Heart right ventricle (tissue), 16 donors: ENCODE results near the gene MBD3. TPM values are rescaled to one million over a fixed set of nuclear protein-coding genes. Genes with fewer than 3 reads are reported as not detected.
"Not testable (repeated sequence)": the region's sequence is repeated elsewhere in the genome, so short reads cannot be mapped to it uniquely, and the experiment has no call there.

Source experiments
- ATAC-seq, 8 donors: fragments of 200-7000 bp; cut with Tn5 transposase; one replicate each; pipeline ENCODE4 v1.9.1; 2020; ENCODE audit warnings: mild to moderate bottlenecking in 8 of 8, moderate library complexity in 8 of 8, moderate number of reproducible peaks in 1 of 8
- DNase-seq, 2 donors: peaks; one replicate each; pipeline ENCODE4 v3.0.0-alpha.2; 2020
- H3K27ac ChIP-seq, 10 donors: fragments of 200-600 bp; sonication (generic) in 2 of 10; one replicate each; pipeline versions ENCODE4 v1.5.0 to v1.8.0; 2020 to 2022; ENCODE audit warnings: mild to moderate bottlenecking in 3 of 10
- H3K27me3 ChIP-seq, 7 donors: fragments of 200-600 bp; one replicate each; pipeline ENCODE4 v1.8.0; 2021 to 2022; ENCODE audit warnings: mild to moderate bottlenecking in 2 of 7
- H3K36me3 ChIP-seq, 9 donors: fragments of 200-600 bp; sonication (generic) in 1 of 9; one replicate each; pipeline versions ENCODE4 v1.5.0 to v1.8.0; 2020 to 2022; ENCODE audit warnings: mild to moderate bottlenecking in 2 of 9
- H3K4me1 ChIP-seq, 9 donors: fragments of 200-600 bp; sonication (generic) in 1 of 9; one replicate each; pipeline versions ENCODE4 v1.5.0 to v1.8.0; 2020 to 2022; ENCODE audit warnings: mild to moderate bottlenecking in 4 of 9
- H3K4me3 ChIP-seq, 10 donors: fragments of 200-600 bp; sonication (generic) in 2 of 10; one replicate each; pipeline versions ENCODE4 v1.5.0 to v1.8.0; 2020 to 2022; ENCODE audit warnings: mild to moderate bottlenecking in 7 of 10, moderate library complexity in 2 of 10
- H3K9me3 ChIP-seq, 11 donors: fragments of 200-600 bp in 10 of 11; sonication (generic) in 2 of 11; one replicate each; pipeline versions ENCODE4 v1.5.0 to v1.8.0; 2013 to 2022; ENCODE audit warnings: mild to moderate bottlenecking in 2 of 11, control low read depth in 1 of 11, moderate library complexity in 1 of 11
- CTCF ChIP-seq, 9 donors: fragments of 200-600 bp; sonication (generic) in 2 of 9; IDR thresholded peaks; one replicate each; pipeline versions ENCODE4 v1.5.0 to v1.8.0; 2021 to 2022; ENCODE audit warnings: antibody characterized with exemption in 9 of 9, mild to moderate bottlenecking in 5 of 9, moderate library complexity in 1 of 9
- WGBS, 2 donors: extraction: QIAGEN DNeasy Blood & Tissue Kit; methylation state at CpG; one replicate each; pipeline ENCODE4 v1.1.7; 2013; ENCODE audit warnings: inconsistent platforms in 1 of 2; 5-methylcytosine and 5-hydroxymethylcytosine counted together
- intact Hi-C, 10 donors: fragments of 100-400 bp; cut with DNase I; formaldehyde crosslinking; loops; one replicate each; pipeline versions ENCODE4 v1.11.1 to v1.14.2; 2022
- polyA plus RNA-seq, 2 donors: library from polyadenylated mRNA; stranded (reverse); fragments of 200-250 nt; gene quantifications; one replicate each; pipeline ENCODE4 v1.2.3, GENCODE V29; 2013
- total RNA-seq, 10 donors: library from RNA; stranded (reverse); fragmentation: NEBNext Ultra II Directional in 3 of 10; extraction: Animal tissue kit (Norgen Biotek cat#: 25700) in 3 of 10; gene quantifications; one replicate each; pipeline versions ENCODE4 v1.2.1 to v1.2.4, GENCODE V29; 2021 to 2023
- donor health status: Arrhythmogenic right ventricular cardiomyopathy.
- donor health status: ischemic (EF 13 %, LVEDD 7.1; RV severe dilation, severe dysfunction).
- donor health status: healthy with polysubstance abuse.
- donor health status: DM: no; HTN: yes; CAD: no.
- donor health status: DM: no; HTN: no; CAD: no.
- donor health status: ischemic (EF 25% LVEDD 6.9; RV normal size, moderate dysfunction).
- donor health status: ischemic (EF 25% LVEDD 5.7; RV mildly dilated, moderate dysfunction).
- donor health status: healthy.
- donor health status: DM: yes; HTN: yes; CAD: no.
- donor health status: Ischemic cardiomyopathy.
- donor health status: ischemic (EF 35%, LVEDD 5.7; RV mildly dilated, moderate dysfunction).
- donor health status: nonischemic (EF 11% LVEDD 7.7; RV severe dilation, severe dysfunction).
- donor health status: DM: yes; HTN: yes; CAD: no.
- donor health status: PGD.
- donor health status: ischemic (EF 29% LVEDD 5.4; RV normal size, mild dysfunction).
- donor health status: nonischemic (EF 23%, LVEDD 6.1; RV moderate dilation, normal function).

Gene MBD3
- total and polyA plus RNA-seq, 12 donors, result 34.5 to 125 (median 52.4) TPM

GRCh38 chr19:1553415-1553814, 39.2 kb downstream of the MBD3 start:
- 84 to 86% methylated on average over 10 of the region's 10 CpGs for WGBS, 2 donors
- Histone ChIP-seq H3K4me3 (no peak overlapping the region), H3K9me3 (no peaks in the 10 kb centered on the region), H3K27ac (no peak overlapping the region), H3K27me3 (no peaks in the 10 kb centered on the region), H3K36me3 (peaks cover 0 to 15% (median 0%) of the 10 kb centered on the region in 9 donors), H3K4me1 (no peaks in the 10 kb centered on the region)
- no peak for ATAC-seq
- TF ChIP-seq CTCF (IDR thresholded peaks at IDR 0.05), result no peak
- intact Hi-C loops, result no loop called here
- DNase-seq, result no peak

- TF ChIP-seq CTCF (IDR thresholded peaks at IDR 0.05), result no peak
- Histone ChIP-seq H3K27ac (no peak overlapping the region), H3K27me3 (peaks cover 0 to 7% (median under 1%) of the 10 kb centered on the region in 7 donors), H3K4me1 (peaks cover 0 to 1% (median under 1%) of the 10 kb centered on the region in 9 donors), H3K36me3 (peaks cover 0 to 12% (median 0%) of the 10 kb centered on the region in 9 donors), H3K9me3 (no peaks in the 10 kb centered on the region), H3K4me3 (no peak overlapping the region)
- intact Hi-C loops, result no loop called here
- ATAC-seq, result no peak
- 84 to 86% methylated on average over 17 of the region's 17 CpGs for WGBS, 2 donors
- no peak for DNase-seq
Observed at GRCh38 chr19:1551068-1552040, 41.3 kb downstream of the MBD3 start.

GRCh38 chr19:1549332-1549945, 43.2 kb downstream of the MBD3 start:
- TF ChIP-seq CTCF (IDR thresholded peaks at IDR 0.05), result no peak
- Histone ChIP-seq H3K27me3 (peaks cover 0 to 18% (median 11%) of the 10 kb centered on the region in 7 donors), H3K4me1 (peaks cover 0 to 6% (median 4%) of the 10 kb centered on the region in 9 donors), H3K27ac (no peak overlapping the region), H3K4me3 (no peak overlapping the region), H3K9me3 (no peaks in the 10 kb centered on the region), H3K36me3 (peaks cover 0 to 4% (median 0%) of the 10 kb centered on the region in 9 donors)
- intact Hi-C loops, result loop anchor here in 8 of 10 donors (2.0 to 10.0 kb wide), 7 partner anchors 115 to 245 kb away; no protein-coding TSS in a partner anchor
- ATAC-seq (no peak), DNase-seq (no peak)
- WGBS, 2 donors, result 89 to 91% methylated on average over 4 of the region's 4 CpGs

- Histone ChIP-seq H3K27me3 (peaks cover 0 to 23% (median under 1%) of the 10 kb centered on the region in 7 donors), H3K4me1 (peaks cover 0 to 22% (median 4%) of the 10 kb centered on the region in 9 donors), H3K36me3 (no peaks in the 10 kb centered on the region), H3K9me3 (no peaks in the 10 kb centered on the region), H3K27ac (peak overlapping the region in 2 of 10 donors; percentile 44 to 58), H3K4me3 (no peak overlapping the region)
- 19% methylated on average over 17 of the region's 17 CpGs for WGBS, 2 donors
- peak in 7 of 8 donors; percentile 43 to 79 (median 67) for ATAC-seq
- intact Hi-C loops, result loop anchor here in 4 of 10 donors (5.0 to 10.0 kb wide), 4 partner anchors 124 to 254 kb away; no protein-coding TSS in a partner anchor
- TF ChIP-seq CTCF (IDR thresholded peaks at IDR 0.05), result no peak
- no peak for DNase-seq
Observed at GRCh38 chr19:1540365-1540925, 52.2 kb downstream of the MBD3 start.

GRCh38 chr19:1539749-1540148, 52.9 kb downstream of the MBD3 start:
- WGBS, 2 donors, result 91% methylated on average over 11 of the region's 11 CpGs
- H3K36me3 ChIP-seq, H3K9me3 ChIP-seq, DNase-seq, H3K4me3 ChIP-seq, ATAC-seq: not testable (repeated sequence)
- intact Hi-C loops, result loop anchor here in 4 of 10 donors (5.0 to 10.0 kb wide), 4 partner anchors 125 to 255 kb away; no protein-coding TSS in a partner anchor
- H3K4me1 ChIP-seq, result peaks cover 0 to 22% (median 4%) of the 10 kb centered on the region in 9 donors
- H3K27ac ChIP-seq, result peak overlapping the region in 1 of 10 donors; percentile 58
- H3K27me3 ChIP-seq, result peaks cover 0 to 20% (median 0%) of the 10 kb centered on the region in 7 donors
